ENCODE data around the gene CLEC1A. TPM values are rescaled to one million over a fixed set of nuclear protein-coding genes. Genes with fewer than 3 reads are reported as not detected.

The CLEC1A gene
- total RNA-seq, 6 experiments from 2014 or later, result 0.14 to 1.2 (median 0.71) TPM

DNA sequence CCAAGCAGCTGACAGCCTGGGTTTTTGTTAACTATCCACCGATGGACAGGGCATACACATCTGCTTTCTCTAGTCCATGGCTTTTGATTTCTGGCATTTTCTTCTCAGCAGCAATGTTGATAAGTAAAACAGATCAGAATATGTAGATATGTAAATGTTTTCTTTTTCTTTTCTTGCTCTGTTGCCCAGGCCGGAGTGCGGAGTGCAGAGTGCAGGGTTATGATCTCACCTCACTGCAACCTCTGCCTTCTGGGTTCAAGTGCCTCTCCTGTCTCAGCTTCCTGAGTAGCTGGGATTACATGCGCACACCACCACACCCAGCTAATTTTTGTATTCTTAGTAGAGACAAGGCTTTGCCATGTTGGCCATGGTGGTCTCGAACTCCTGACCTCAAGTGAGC, 40.4 kb downstream of the CLEC1A start:
- H3K9me3 Mint-ChIP-seq, result no peaks in the 10 kb centered on the region
- H3K27ac Mint-ChIP-seq, result no peak overlapping the region
- H3K4me3 Mint-ChIP-seq, result no peak overlapping the region
- no peaks in the 10 kb centered on the region for H3K36me3 Mint-ChIP-seq (ENCODE audit: low read depth)
- DNase-seq, result no peak
- TF ChIP-seq, protein P1, sequence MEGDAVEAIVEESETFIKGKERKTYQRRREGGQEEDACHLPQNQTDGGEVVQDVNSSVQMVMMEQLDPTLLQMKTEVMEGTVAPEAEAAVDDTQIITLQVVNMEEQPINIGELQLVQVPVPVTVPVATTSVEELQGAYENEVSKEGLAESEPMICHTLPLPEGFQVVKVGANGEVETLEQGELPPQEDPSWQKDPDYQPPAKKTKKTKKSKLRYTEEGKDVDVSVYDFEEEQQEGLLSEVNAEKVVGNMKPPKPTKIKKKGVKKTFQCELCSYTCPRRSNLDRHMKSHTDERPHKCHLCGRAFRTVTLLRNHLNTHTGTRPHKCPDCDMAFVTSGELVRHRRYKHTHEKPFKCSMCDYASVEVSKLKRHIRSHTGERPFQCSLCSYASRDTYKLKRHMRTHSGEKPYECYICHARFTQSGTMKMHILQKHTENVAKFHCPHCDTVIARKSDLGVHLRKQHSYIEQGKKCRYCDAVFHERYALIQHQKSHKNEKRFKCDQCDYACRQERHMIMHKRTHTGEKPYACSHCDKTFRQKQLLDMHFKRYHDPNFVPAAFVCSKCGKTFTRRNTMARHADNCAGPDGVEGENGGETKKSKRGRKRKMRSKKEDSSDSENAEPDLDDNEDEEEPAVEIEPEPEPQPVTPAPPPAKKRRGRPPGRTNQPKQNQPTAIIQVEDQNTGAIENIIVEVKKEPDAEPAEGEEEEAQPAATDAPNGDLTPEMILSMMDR (IDR thresholded peaks at IDR 0.05), result no peak
- no peaks in the 10 kb centered on the region for H3K27me3 Mint-ChIP-seq (ENCODE audit: insufficient read depth)
- peaks cover 11% of the 10 kb centered on the region; the same call in 1 of the 2 replicates for H3K4me1 Mint-ChIP-seq (ENCODE audit: low read depth)

DNA sequence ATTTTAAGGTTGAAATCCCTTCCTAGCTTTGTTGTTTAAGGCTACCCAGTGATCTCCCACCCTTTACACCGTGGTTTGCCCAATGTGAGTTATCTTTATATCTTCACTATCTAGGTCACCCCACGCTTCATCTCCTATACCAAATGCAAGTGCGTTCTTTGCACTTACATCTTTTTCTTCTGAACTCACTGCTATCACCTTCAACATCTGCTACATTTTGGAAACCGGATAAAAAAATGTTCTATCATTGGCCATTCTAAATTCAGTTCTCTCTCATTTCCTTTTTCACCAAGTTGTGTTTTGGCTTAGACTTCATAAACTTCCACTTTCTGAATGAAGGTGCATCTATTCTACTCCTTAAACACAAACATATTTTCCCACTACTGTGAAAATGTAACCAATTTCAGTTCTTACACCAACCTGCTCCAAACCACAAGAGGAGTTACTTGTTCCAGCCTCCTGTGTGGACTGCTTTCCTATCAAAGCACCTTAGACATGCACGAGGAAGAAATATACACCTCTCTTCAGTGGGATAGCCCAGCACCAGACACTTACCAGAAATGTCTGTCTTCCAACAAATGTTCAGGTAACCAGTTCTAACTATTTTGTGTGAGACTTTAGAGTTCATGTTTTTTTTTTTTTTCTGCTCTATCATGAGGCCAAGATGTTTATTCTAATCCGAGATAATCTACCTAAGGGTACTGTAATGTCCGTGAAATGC, 46.4 kb downstream of the CLEC1A start:
- Mint-ChIP-seq H3K4me1 (ENCODE audit: low read depth) (no peaks in the 10 kb centered on the region), H3K4me3 (no peak overlapping the region), H3K36me3 (ENCODE audit: low read depth) (no peaks in the 10 kb centered on the region), H3K27me3 (ENCODE audit: insufficient read depth) (no peaks in the 10 kb centered on the region), H3K9me3 (peaks cover 9% of the 10 kb centered on the region), H3K27ac (no peak overlapping the region)
- TF ChIP-seq, protein P1 (IDR thresholded peaks at IDR 0.05), result no peak
- no peak for DNase-seq

DNA sequence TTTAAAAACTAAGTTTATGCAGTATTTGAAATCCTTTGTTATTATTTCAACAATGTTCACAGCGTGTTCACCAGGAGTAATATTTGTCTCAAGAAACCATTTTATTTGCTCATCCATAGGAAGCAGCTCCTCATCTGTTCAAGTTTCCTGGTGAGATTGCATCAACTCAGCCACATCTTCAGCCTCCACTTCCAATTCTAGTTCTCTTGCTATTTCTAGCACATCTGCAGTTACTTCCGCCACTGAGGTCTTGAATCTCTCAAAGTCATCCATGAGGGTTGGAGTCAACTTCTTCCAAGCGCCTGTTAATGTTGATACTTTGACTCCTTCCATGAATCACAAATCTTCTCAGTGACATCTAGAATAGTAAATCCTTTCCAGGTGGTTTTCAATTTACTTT, 50.3 kb downstream of the CLEC1A start:
- DNase-seq, result no peak
- TF ChIP-seq, protein P1 (IDR thresholded peaks at IDR 0.05), result no peak
- Mint-ChIP-seq H3K27ac (no peak overlapping the region), H3K36me3 (ENCODE audit: low read depth) (no peaks in the 10 kb centered on the region), H3K4me3 (no peak overlapping the region), H3K4me1 (ENCODE audit: low read depth) (no peaks in the 10 kb centered on the region), H3K9me3 (peaks cover 9% of the 10 kb centered on the region), H3K27me3 (ENCODE audit: insufficient read depth) (no peaks in the 10 kb centered on the region)

DNA sequence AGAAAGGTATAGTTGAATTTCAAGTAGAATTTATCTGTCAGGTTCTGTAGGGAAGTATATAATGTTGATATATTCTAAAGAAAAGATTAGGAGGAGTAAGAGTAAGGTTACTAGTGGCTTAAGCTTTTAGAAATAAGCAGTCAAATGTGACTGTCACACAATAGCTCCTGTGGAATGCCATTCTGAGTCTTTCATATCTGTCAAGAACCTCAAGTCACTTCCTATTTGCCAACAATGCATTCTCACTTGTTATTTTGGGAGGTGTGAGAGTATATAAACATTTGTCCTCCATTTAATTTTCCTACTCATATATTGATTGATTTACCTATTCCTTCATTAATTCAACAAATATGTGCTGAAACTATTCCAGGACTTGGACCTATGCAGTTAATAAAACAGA, 56.6 kb downstream of the CLEC1A start:
- Mint-ChIP-seq H3K36me3 (ENCODE audit: low read depth) (no peaks in the 10 kb centered on the region), H3K9me3 (no peaks in the 10 kb centered on the region), H3K4me3 (no peak overlapping the region), H3K27me3 (ENCODE audit: insufficient read depth) (no peaks in the 10 kb centered on the region), H3K4me1 (ENCODE audit: low read depth) (no peaks in the 10 kb centered on the region), H3K27ac (no peak overlapping the region)
- no peak for DNase-seq
- TF ChIP-seq, protein P1 (IDR thresholded peaks at IDR 0.05), result no peak

DNA sequence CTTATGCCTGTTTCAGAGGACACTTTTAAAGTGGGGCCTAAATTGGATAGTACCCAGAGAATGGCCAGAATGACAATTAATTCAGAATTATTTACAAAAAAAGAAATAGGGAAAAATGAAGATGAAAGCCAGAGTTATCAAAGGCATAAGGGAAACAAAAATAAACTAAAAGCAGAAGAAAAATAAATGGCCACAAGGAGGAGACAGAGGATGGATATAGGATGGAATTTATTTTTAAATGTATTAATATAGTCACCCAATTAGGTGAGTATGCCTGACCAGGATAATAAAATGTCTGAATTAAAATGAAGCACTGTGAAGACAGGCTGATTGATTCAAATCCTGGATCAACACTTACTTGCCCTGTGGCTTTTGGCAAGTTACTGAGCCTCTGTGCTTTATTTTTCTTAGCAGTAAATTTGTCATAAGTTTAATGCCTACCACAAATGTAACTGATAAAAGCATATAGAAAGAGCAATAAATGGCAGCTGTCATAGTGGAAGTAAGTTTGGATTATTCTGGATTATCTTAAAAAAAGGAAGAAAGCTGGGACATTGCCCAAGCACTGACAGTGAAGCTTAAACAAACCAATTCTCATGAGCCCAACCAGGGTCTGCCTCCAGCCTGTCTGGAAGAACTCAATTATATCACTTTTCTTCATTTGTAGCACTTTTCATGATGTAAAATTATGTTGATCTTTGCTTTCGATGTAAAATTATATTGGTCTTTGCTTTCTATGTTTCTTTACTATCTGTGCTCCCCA, 64.8 kb downstream of the CLEC1A start:
- TF ChIP-seq, protein P1 (IDR thresholded peaks at IDR 0.05), result peak; percentile 92

More for the DNA sequence above, 64.8 kb downstream of the CLEC1A start:
- Mint-ChIP-seq H3K27ac (peak overlapping the region; percentile 36; the same call in 1 of the 2 replicates), H3K4me3 (no peak overlapping the region), H3K36me3 (ENCODE audit: low read depth) (peaks cover 4% of the 10 kb centered on the region), H3K4me1 (ENCODE audit: low read depth) (peaks cover 63% of the 10 kb centered on the region), H3K9me3 (no peaks in the 10 kb centered on the region), H3K27me3 (ENCODE audit: insufficient read depth) (no peaks in the 10 kb centered on the region)
- DNase-seq, result peak; percentile 7
